DND-41 (cell line): ENCODE data around the gene PEX7.
"Not testable (repeated sequence)": the region's sequence is repeated elsewhere in the genome, so short reads cannot be mapped to it uniquely, and the experiment has no call there.

Experiments
- ATAC-seq: fragments of 200-7000 bp; cut with Tn5 transposase; 3 replicates; pipeline ENCODE4 v1.9.1; 2021; ENCODE audit warnings: low read depth; ENCODE audit not compliant: insufficient read depth
- DNase-seq: peaks from one replicate; pipeline ENCODE4 v3.0.0-alpha.2; 2020
- H2AFZ ChIP-seq: 2 replicates; pipeline ENCODE4 v1.6.0; 2012; ENCODE audit warnings: low read depth, low read length
- H3K27ac ChIP-seq: 2 replicates; pipeline ENCODE4 v1.5.1; 2012; ENCODE audit warnings: low read length, inconsistent platforms
- H3K27me3 ChIP-seq: fragments of 200-600 bp; sonication (generic); 2 replicates; pipeline ENCODE4 v1.6.0; 2012; ENCODE audit warnings: low read length, mild to moderate bottlenecking, inconsistent platforms; ENCODE audit not compliant: insufficient read depth, poor library complexity
- H3K36me3 ChIP-seq: 2 replicates; pipeline ENCODE4 v1.5.1; 2012; ENCODE audit warnings: low read length, inconsistent platforms; ENCODE audit not compliant: insufficient read depth
- H3K4me1 ChIP-seq: 2 replicates; pipeline ENCODE4 v1.5.1; 2012; ENCODE audit warnings: mild to moderate bottlenecking, low read length; ENCODE audit not compliant: insufficient read depth
- H3K4me2 ChIP-seq: 2 replicates; pipeline ENCODE4 v1.6.0; 2012; ENCODE audit warnings: mild to moderate bottlenecking, moderate library complexity, low read length, inconsistent platforms; ENCODE audit not compliant: insufficient read depth
- H3K4me3 ChIP-seq, 2 experiments: fragments of 200-600 bp in 1 of 2; shearing (Covaris generic) in 1 of 2; 2 replicates each; pipeline ENCODE4 v1.5.1; 2012 to 2016; ENCODE audit warnings: inconsistent platforms in 2 of 2, low read length in 2 of 2, mild to moderate bottlenecking in 2 of 2, low read depth in 1 of 2, moderate library complexity in 1 of 2
- H3K79me2 ChIP-seq: 2 replicates; pipeline ENCODE4 v1.6.0; 2012; ENCODE audit warnings: low read length, inconsistent platforms; ENCODE audit not compliant: insufficient read depth
- H3K9ac ChIP-seq: 2 replicates; pipeline ENCODE4 v1.6.0; 2012; ENCODE audit warnings: low read depth, mild to moderate bottlenecking, inconsistent platforms, low read length, moderate library complexity
- H3K9me3 ChIP-seq: 2 replicates; pipeline ENCODE4 v1.5.1; 2012; ENCODE audit warnings: low read length, moderate library complexity, mild to moderate bottlenecking, inconsistent platforms; ENCODE audit not compliant: insufficient read depth, severe bottlenecking
- H4K20me1 ChIP-seq: 2 replicates; pipeline ENCODE4 v1.6.0; 2012; ENCODE audit warnings: low read length; ENCODE audit not compliant: insufficient read depth
- EZH2 ChIP-seq: IDR thresholded peaks from 3 replicates; pipeline ENCODE4 v1.6.1; 2012; ENCODE audit warnings: borderline replicate concordance, low read depth, mild to moderate bottlenecking, moderate library complexity, low read length, inconsistent platforms; ENCODE audit not compliant: severe bottlenecking
- TF ChIP-seq, protein P1 (sequence below): IDR thresholded peaks from 2 replicates; pipeline ENCODE4 v1.5.1; 2012; ENCODE audit warnings: borderline replicate concordance, low read length, moderate library complexity, mild to moderate bottlenecking; ENCODE audit not compliant: poor library complexity, severe bottlenecking; ENCODE audit errors: extremely low read depth

Gene PEX7

DNA sequence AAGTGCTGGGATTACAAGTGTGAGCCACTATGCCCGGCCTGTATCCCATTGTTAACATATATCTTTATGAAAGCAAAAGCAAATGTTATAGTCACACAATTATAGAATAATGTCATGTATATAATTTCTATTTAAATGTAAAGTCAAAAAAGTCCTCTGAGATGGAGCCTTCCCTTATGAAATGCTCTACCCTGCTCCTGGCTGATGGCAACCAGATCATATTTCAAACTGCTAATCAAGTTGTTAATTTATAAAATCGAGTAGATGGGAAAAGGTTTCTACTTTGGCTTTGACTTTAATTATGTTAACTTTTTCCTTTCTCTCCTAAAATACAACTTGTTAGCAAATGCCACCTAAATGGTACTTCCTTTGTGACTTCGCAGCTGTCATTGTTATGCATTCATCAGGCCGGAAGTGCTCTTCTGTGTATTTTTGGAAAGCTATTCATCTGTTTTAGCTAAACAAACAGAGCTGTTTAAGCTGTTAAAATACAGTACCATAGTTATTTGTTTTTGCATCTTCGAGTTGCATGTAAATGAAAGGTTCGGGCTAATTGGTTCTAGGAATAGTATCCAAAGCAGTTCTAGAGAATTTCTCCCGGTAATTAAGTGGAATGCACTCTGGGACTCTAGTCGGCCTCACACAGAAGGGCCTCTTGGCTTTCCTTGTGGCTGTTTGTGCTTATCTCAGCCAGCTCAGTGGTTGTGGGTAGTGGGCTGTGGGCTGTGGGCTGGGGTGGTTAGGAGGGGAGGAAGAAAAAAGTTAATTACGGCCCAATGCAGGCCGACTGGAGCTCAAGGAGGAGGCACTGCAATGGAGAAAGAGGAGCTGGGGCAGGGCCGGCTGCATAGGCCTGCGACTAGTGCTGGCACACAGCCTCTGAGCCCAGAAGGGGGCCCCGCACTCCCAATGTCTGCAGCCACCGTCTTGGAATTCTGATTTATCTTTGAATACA lies 134.5 kb downstream of the PEX7 start:
- Histone ChIP-seq H3K79me2 (no peaks in the 10 kb centered on the region), H3K27ac (no peak overlapping the region), H3K4me2 (no peak overlapping the region), H3K9me3 (no peaks in the 10 kb centered on the region), H3K36me3 (no peaks in the 10 kb centered on the region), H3K27me3 (peaks cover 19% of the 10 kb centered on the region), H3K4me3 (no peak overlapping the region), H3K4me1 (no peaks in the 10 kb centered on the region), H3K9ac (no peak overlapping the region), H2AFZ (no peak overlapping the region), H4K20me1 (no peaks in the 10 kb centered on the region)
- DNase-seq (no peak), ATAC-seq (no peak)
- TF ChIP-seq EZH2: no peak
- TF ChIP-seq, protein P1, sequence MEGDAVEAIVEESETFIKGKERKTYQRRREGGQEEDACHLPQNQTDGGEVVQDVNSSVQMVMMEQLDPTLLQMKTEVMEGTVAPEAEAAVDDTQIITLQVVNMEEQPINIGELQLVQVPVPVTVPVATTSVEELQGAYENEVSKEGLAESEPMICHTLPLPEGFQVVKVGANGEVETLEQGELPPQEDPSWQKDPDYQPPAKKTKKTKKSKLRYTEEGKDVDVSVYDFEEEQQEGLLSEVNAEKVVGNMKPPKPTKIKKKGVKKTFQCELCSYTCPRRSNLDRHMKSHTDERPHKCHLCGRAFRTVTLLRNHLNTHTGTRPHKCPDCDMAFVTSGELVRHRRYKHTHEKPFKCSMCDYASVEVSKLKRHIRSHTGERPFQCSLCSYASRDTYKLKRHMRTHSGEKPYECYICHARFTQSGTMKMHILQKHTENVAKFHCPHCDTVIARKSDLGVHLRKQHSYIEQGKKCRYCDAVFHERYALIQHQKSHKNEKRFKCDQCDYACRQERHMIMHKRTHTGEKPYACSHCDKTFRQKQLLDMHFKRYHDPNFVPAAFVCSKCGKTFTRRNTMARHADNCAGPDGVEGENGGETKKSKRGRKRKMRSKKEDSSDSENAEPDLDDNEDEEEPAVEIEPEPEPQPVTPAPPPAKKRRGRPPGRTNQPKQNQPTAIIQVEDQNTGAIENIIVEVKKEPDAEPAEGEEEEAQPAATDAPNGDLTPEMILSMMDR: no peak

DNA sequence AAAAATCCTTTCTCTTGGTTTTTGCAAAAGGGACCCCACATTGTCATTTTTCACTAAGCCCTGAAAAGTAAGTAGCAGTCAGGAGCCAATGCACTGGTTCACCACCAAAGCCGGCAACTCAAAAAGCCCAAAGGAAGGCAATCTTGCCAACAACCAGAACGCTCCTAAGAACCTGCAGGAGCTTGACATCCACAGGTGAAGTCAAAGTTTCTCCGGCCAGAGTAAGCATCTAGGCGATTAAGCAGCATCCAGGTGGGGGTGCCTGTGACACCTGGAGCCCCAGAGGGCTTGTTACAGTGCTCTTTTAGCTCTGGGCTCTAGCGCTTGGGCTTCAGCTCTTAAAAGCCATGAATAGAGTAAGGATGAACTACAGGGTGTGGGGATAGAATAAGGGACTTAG lies 135.8 kb downstream of the PEX7 start:
- no peak for ATAC-seq
- no peak overlapping the region for H3K4me3 ChIP-seq
- no peak for DNase-seq
- H3K9me3 ChIP-seq: no peaks in the 10 kb centered on the region
- no peaks in the 10 kb centered on the region for H3K4me1 ChIP-seq
- no peaks in the 10 kb centered on the region for H4K20me1 ChIP-seq
- no peak overlapping the region for H3K9ac ChIP-seq
- no peak overlapping the region for H3K27ac ChIP-seq
- TF ChIP-seq, protein P1: no peak
- no peak for TF ChIP-seq EZH2
- peaks cover 19% of the 10 kb centered on the region for H3K27me3 ChIP-seq
- no peaks in the 10 kb centered on the region for H3K79me2 ChIP-seq
- H2AFZ ChIP-seq: no peak overlapping the region
- H3K36me3 ChIP-seq: no peaks in the 10 kb centered on the region
- no peak overlapping the region for H3K4me2 ChIP-seq

DNA sequence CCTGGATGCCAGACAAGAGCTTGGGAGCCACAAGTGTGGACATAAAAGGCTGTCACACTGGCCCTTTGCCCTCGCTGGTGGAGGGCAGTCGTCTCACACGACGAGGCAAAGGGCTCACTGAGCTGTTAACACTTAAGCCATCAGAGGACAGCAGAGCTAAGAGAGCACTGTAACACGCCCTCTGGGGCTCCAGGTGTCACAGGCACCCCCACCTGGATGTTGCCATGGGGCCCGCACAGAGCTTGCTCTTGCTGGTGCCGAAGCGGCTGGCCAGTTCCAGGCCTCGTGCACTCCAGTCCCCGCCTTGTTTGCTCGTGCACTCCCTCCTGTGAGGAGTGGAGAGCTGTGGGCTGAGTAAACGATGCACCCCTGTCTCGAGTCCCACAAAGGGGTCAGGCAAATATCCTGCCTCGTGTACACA lies 137.1 kb downstream of the PEX7 start:
- Histone ChIP-seq H3K4me2 (no peak overlapping the region), H3K4me1 (no peaks in the 10 kb centered on the region), H4K20me1 (no peaks in the 10 kb centered on the region), H2AFZ (no peak overlapping the region), H3K4me3 (no peak overlapping the region), H3K27me3 (peaks cover 19% of the 10 kb centered on the region), H3K79me2 (no peaks in the 10 kb centered on the region), H3K27ac (no peak overlapping the region), H3K9ac (no peak overlapping the region), H3K36me3 (no peaks in the 10 kb centered on the region), H3K9me3 (no peaks in the 10 kb centered on the region)
- no peak for ATAC-seq
- no peak for DNase-seq
- TF ChIP-seq, protein P1: no peak
- TF ChIP-seq EZH2: no peak

DNA sequence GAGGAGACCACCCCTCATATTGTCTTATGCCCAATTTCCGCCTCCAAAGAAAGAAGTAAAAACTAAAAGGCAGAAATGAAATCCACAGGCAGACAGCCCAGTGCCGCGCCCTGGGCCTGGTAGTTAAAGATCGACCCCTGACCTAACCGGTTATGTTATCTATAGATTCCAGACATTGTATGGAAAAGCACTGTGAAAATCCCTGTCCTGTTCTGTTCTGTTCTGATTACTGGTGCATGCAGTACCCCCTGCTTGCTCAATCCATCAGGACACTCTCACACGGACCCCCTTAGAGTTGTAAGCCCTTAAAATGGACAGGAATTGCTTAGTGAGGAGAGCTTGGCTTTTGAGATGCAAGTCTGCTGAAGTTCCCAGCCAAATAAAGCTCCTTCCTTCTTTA lies 137.5 kb downstream of the PEX7 start:
- H3K27me3 ChIP-seq: peaks cover 16% of the 10 kb centered on the region
- H3K4me1 ChIP-seq, ATAC-seq, DNase-seq, H3K9ac ChIP-seq, H3K36me3 ChIP-seq, H3K4me3 ChIP-seq, H3K79me2 ChIP-seq, H3K27ac ChIP-seq, H4K20me1 ChIP-seq, H3K9me3 ChIP-seq, H2AFZ ChIP-seq, H3K4me2 ChIP-seq: not testable (repeated sequence)
